Measurements from ENCODE around the gene POMGNT2.

Gene POMGNT2

DNA sequence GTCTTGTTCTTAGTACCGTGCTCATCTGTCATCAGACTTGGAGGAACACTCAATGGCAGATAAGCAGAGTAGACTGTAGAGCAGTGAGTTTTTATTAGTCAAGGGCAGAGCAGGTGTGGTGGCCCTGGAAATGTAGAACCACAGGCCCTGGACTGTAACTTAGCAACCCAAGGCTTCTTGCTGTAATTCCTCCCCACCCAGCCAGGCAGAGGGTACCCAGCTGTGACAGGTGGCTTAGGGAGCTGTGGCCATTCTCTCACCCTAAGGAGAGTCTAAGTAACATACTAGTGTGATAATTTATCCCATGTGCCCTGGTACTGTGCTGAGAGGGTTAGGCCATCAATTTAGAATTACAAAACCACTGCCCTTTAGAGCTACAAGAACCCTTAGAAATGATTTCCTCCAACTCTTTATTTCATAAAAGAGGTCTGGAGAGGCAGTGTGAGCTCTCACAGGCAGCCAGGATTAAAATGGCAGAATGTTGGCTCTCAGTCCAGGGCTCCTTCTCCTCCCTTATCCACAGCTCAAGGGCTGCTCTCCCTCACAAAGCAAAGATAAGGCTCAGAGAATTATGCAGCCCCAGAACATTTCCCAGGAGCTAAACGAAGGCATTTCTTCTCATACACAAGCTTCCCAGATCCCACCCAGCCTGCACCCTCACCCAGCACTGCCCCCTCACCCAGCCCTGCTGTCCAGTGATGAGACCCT, 3.0 kb downstream of the POMGNT2 start:
- no peak for DNase-seq (ENCODE audit: low spot score)

DNA sequence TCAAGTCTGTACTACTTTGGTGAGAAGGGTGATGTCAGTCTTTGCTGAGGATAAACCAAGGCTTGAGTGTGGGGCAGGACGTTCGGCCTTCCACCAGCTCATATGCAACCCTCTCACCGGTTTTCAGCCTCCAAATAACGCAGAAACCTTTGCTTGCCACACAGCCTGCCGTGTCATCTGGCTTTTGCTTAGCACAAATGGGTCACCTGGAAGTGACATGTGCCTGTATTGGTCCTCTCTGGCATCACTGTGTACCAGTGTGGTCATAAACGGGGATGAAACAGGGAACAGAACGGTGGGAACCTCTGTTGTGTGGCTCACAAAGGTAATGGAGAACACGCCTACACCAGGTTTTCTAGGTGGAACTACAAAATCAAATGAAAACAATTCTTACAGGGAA, 7.1 kb downstream of the POMGNT2 start:
- no peak for DNase-seq (ENCODE audit: low spot score)

DNA sequence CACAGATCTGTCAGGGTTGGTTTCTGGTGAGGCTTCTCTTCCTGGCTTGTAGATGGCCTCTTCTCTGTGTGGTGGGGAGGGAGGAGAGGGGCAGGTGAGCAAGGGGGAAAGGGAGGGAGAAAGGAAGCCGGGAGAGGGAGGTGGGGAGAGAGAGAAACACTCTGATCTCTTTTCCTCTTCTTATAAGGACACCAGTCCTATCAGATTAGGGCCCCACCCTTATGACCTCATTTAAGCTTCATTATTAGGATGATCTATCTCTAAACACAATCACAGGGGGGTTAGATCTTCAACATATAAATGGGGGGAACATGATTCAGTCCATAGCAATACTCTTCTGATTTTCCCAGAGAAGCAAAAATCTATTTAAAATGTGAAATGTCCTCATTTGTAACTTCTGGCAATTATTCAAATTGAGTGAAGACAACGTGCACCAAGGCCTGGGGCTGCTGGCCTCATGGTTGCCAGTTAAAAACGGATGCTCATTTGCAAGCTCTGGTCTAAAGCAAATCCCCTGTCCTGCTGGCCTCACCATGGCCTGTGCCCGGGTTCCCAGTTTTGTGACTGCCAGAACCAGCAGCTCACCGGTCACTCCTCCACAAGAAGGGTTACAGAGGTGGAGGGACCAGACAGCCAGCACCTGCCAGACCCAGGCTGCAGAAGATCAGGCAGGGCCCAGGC, 8.3 kb downstream of the POMGNT2 start:
- no peak for DNase-seq (ENCODE audit: low spot score)

DNA sequence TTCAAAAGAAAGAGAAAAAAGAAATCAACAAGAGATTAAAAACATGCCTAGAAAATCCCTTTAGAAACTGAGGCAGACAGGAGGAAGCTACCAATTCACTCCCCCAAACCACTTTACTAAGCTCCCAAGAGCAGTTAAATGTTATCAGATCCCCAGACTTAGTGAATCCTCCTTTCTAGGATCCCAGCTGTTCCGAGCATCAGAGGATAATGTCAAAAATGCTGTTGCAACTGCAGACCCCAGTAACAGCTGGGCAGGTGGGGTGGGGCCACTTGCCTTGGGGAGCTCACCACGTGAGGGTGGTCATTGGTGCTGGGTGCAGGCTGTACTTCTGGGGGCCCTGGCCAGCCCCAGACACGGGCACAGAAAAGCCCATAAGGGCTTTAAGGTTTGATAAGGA, 9.1 kb downstream of the POMGNT2 start:
- no peak for DNase-seq (ENCODE audit: low spot score)

DNA sequence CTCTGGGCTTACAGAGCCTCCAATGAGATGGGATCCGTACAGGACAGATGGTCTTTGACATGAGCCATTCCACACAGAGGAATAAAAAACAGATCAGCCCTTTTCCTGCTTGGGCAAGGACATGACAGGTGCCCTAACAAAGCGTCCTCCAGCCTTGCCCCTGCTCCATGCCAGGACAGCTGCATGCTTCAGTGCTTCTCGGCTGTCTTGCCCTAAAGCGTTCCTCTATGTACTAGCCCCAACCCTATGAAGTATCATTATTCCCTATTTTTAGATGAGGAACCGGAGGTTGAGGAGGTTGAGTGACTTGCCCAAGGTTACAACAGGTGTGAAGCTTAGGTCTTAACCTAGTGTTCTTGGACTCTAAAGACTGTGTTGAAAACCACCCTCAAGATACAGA, 10.5 kb downstream of the POMGNT2 start:
- no peak for DNase-seq (ENCODE audit: low spot score)

DNA sequence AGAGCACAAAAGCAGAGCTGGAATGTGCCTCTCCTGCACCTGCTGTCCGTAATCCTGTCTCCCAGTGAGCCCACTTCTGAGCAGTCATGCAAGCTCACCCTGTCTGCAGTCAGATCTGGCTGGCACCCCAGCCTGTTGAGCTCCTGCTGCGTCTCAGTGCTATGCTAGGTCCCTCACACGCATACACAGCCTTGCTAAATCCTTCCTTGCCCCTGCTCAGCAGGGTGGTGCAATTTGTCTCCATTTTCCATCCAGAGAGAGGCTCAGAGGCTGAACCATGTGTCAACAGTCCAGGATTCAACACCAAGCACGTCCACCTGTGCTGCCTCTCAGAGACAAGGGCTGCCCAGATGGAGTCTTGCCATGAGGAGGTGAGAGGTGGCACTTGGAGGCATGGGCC, 11.0 kb downstream of the POMGNT2 start:
- DNase-seq (ENCODE audit: low spot score) = no peak

DNA sequence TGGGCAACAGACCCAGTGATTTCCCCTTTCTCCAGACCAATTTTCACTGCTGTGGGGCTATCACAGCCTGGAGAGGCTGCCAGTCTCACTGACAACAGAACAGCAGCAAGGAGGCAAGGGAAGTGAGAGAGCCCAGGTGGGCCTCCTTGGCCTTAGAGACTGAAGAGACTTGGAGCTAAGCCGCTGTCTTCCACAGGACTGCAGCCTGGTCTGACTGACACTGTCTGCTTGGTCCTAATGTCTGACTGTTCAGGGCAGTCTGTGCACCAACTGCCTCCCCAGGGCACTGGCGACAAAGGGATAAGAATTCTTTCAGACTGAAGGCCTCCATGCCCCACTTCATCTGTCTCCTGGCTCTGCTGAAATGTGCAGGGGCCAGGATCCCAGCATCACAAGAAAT, 11.5 kb downstream of the POMGNT2 start:
- no peak for DNase-seq (ENCODE audit: low spot score)

DNA sequence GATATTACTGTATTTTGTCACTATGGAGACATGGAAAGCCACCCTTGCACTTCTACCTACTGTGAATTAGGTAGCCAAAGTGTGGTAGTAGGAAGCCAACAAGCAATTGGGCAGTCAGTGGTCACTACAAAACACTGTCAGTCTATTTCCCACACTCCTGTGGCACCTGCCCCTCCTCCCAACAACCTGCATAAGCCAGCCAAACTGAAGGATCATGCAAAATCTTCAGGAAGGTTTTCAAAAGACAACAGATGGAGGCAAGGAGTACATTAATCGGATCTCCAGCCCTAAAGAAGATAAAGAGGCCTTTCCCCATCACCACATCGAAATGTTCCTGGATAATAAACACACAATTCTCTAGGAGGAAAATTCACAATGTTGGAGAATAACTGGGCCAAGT, 11.9 kb downstream of the POMGNT2 start:
- no peak for DNase-seq (ENCODE audit: low spot score)

DNA sequence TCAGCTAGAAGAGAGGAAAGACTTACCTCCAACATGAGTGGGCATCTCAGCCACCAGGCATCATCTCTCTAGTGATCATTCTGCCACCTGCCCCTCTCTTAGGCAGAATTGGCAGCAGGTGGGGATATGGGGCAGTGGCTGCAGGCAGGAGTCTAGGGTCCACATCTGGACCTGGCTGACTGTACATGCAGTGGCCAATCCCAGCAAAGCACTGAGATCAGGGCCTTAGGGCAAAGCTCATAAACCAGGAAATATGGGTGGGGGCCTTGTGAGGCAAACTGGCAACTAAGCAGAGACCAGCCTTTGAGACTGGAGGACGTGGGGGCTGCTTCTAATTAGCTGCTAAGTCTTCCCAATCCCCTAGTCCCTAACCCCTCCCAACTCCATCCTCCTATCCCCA, 12.9 kb downstream of the POMGNT2 start:
- DNase-seq (ENCODE audit: low spot score) = no peak

DNA sequence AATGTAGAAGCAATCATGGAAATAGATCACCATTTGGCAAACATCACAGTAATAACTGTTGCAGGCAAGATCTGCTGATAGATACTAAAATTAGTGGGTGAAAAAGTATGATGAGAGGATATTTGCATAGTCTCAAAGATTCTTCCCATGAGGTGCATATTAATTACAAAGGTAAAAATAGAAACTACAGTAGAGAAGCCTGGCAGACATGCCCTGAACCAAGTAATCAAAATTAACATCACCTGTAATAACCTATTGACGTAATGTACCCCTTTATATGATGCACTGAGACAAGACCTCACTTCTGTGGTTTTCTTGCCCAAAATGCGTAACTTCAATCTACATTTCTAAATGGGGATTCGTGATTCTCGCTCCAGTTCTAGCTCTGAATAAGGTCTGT, 14.4 kb downstream of the POMGNT2 start:
- DNase-seq (ENCODE audit: low spot score) = no peak

DNA sequence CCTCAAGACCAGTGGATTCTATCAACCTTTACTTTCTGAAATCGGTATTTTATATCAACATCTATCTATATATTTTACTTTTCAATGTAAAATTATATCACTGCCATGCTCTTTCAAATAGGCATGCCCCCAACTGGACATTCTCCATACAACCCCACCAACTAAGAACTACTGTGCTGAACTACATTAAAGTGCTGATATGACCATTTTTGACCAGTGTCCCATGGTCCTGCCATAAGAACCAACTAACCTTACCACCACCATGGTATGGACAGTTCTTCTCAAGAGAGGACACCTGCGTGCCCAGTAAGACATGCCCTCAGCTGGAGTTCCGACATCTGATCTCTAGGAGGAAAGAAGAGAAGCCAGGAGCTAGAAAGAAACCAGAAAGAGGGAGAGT, 15.6 kb downstream of the POMGNT2 start:
- no peak for DNase-seq (ENCODE audit: low spot score)

DNA sequence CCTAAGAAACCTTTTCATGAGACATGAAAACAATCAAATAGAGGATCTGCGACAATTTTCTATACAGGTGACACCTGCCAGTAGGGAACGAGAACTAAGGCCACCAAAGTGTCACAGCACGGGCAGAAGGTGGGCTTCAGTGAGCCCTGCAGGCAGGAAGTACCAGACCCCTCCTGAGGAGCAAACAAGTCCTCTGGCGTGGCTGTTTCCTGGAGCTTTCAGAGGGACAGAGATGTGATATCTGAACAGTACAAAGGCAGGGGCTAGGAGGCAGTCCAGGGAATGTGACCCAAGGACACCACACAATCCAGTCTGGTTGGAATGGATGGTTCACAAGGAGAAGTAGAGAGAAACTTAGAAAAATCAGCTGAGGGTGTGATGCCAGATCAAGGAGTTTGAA, 16.8 kb downstream of the POMGNT2 start:
- DNase-seq (ENCODE audit: low spot score) = no peak

DNA sequence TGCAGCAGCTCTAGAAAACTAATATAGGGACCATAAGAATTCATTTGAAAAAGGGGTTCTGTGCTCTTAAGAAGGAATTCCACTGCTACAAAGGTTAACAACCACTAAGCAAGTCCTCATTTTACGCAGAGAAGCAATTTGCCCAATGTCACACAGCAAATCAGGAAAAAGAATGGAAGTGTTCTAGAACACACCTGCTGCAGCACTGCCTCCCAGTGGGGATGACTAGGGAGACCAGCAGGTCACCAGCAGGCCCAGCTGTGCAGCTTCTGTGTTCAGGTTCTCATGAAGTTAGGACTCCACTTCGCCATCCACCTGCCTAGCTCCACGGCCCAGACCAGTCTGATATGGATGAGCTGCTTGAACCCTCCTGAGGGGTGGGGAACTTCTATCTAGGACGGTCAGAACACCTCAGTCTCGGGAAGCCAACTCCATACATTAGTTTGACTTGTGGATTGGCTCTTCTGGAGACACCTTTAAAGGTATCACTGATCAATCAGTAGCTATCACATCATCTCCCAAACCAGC, 18.6 kb downstream of the POMGNT2 start:
- no peak for DNase-seq (ENCODE audit: low spot score)

DNA sequence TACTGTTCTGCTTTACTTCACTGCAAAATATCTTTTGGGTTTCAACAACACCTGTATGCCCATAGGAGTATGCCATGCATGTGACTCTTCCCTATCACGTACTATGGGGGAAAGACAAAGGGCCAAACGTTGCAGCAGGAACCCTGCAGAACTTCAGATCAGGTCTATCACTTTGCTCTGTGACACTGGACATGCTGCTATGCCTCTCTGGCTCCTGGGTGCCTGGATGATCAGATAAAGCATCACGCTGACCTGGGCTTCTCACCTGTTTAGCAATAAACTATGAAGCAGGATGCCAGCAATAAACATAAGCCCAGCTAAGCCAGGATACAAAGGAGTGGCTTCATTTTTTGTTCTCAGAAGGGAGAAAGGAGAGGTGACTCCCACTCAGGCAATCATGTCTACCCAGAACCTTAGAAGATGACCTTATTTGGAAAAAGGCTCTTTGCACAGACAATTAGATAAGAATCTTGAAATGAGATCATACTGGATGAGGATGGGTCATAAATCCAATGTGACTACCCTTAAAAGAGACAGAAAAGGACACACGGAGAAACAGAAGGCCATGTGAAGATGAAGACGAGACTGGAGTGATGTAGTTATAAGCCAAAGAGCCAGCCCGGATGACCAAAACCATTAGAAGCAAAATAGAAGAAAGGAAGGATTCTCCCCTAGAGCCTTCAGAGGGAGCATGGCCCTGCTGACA, 19.3 kb downstream of the POMGNT2 start:
- DNase-seq (ENCODE audit: low spot score) = no peak

DNA sequence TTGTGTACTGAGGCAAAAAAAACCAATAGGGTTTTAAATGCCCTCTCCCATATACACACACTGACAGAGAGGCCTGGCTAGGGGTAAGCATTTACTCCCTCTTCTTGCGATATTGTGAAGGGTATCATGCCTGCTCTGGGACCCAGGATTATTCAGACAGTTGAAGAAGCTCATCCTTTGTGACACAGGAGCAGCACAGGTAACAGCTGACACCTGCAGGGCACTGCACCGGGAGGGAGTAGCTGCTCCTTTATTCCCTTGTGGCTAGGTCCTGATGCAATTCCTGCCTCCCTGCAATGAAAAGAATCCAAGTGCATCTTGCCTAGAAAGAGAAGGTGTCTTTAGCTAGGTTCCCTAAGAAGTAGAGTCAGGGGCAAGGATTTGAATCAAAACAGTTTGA, 23.4 kb downstream of the POMGNT2 start:
- no peak for DNase-seq (ENCODE audit: low spot score)

DNA sequence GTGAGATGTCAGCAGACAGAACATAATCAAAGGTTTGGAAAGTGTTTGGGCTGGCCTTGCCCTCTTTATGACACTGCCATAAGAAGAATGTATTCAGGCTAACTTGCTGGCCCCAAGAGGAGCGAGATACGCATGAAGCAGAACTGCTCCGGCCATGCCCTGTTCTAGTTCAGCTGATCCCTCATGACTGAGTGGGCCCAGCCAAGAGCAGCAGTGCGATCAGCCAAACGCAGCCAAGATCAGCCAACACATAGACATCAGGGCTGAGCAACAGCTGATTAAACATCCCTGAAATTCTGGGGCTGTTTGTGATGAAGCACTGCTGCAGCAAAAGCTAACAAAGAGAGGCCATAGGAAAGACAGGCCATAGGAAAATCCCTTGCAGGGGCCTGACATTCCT, 24.1 kb downstream of the POMGNT2 start:
- DNase-seq (ENCODE audit: low spot score) = no peak

DNA sequence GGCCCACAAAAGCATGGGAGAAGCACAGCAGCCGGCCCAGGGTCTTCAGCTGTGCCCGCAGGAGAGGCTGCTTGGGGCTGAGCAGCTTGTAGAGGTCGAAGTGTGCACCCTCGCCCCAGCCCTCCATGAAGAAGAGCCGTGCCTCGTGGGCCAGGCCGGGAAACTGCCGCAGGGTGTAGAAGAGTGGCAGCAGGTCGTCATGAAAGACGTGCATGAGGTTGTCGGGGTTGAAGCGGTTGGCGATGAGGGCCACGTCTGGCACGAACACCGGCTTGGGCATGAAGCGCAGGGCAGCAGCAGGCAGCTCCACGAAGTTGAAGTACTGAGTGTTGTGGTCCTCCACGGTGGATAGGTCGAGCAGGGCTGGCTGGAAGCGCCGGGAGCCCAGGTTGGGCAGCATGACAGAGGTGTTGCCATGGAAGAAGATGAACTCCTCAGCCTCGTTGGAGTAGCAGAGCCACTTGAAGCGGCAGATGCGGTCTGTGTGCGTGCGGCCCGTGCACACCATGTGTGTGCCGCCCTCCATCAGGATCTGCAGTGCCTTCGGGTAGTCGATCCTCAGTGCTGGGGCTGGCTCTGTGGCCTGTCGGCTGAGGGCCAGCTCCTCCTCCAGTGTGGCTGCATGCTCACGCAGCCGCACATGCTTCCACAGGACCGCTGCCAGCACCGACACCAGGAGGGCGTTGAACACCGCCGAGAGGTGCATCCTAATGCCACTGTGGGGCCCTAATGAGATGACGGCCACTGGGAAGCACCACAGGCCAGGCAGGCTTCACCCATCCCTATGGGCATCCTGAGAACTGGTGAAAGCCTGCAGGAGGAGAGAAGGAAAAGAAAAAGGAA, 24.9 kb downstream of the POMGNT2 start:
- DNase-seq (ENCODE audit: low spot score) = no peak

DNA sequence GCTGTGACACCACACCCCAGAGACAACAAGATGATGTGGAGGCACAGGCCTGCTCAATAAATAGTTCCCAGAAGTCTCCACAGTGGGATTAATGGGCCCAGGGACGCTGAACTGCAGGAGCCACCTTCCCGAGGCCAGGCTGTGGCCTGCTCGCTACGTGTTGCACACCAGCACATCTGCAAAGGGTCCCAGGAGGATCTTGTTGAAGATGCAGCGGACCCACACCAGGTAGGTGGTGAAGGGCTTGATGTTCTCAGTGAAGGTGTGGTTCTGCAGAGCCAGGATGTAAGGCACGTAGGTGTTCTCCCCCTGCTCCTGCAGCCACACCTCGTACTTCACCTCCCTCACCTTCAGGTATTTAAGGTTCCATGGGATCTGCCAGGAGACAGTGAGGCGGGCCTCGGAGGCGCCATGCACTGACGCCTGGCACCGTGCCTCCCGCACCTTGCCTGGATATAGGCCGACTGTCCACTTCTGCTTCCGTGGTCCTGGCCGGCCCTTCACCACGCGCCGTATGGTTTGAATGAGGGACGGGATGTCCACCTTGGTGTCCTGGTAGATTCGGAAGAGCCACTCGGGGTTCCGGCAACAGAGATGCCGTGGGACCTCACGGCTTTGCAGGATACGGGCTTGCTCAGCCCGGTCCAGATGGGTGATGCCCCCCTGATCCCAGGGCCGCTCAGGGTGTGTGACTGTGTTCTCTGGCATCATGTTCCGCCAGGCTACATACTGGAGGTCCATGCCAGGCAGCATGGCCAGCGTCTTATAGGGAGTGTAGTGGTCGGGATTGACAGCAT, 26.1 kb downstream of the POMGNT2 start:
- no peak for DNase-seq (ENCODE audit: low spot score)

DNA sequence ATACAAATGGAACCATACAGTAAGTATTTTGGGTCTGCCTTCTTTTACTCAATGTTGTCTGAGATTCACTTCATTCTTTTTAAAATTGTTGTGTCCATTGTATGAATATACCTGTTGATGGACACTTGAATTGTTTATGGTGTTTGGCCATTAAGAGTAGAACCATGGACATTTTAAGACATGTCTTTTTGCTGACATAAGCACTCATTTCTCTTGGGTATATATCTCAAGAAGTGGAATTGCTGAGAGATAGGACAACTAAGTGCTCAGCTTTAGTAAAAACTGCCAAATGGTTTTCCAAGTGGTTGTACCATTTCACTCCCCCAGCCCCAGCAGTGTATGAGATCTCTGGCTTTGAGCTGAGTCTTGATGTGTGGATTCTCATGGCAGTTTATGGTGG, 28.2 kb downstream of the POMGNT2 start:
- DNase-seq (ENCODE audit: low spot score) = no peak

DNA sequence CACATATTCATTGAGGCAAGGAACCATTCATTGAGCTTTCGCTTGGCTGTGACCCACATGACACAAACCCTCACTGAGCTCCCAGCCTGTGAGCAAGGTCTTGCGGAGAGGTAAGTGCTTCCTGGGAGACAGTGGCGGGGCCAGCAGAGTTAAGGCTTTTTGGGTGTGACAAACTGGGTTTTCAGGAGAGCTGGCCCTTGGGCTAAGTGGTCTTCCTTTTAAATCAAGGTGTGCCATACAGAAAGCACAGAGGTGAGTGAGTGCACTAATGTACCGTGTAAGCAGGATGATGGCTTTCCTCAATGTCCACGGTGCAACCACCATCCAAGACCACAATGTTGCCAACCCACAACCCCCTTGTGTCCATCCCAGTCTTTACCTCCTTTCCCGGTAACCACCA, 28.6 kb downstream of the POMGNT2 start:
- no peak for DNase-seq (ENCODE audit: low spot score)

DNA sequence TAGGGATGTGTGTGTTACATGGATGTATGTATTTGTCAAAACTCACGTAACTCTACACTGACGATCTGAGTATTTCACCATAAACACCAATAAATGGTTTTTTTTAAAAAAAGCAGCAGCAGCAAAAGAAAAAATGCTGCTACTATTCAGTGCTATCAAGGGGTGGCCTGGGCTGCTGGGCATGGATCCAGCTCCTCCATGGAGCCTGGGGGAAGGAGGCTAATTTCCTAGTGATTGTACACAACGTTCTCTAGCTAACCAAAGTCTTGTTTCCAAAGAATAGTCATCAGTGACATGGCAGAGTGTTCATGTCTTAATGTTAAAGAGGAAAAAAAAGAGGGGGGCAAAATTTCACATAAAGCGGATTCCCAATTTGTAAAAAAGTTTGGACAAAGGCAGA, 29.0 kb downstream of the POMGNT2 start:
- no peak for DNase-seq (ENCODE audit: low spot score)

All from CD4-positive, alpha-beta T cell treated with Interleukin-15 for 4 hours (primary cell).